Glutamatergic neuron (in vitro differentiated cells): ENCODE data around the gene MYRIP. TPM values are rescaled to one million over a fixed set of nuclear protein-coding genes. Genes with fewer than 3 reads are reported as not detected.
"Not testable (repeated sequence)": the region's sequence is repeated elsewhere in the genome, so short reads cannot be mapped to it uniquely, and the experiment has no call there.

Experiments used
- DNase-seq: peaks from one replicate; pipeline ENCODE4 v3.0.0; 2022
- H3K27ac Mint-ChIP-seq: one replicate; pipeline ENCODE4 v1.8.0; 2020; ENCODE audit warnings: mild to moderate bottlenecking, mixed read lengths, inconsistent platforms; ENCODE audit not compliant: unreplicated experiment
- H3K27me3 Mint-ChIP-seq: one replicate; pipeline ENCODE4 v1.8.0; 2020; ENCODE audit warnings: mild to moderate bottlenecking, moderate library complexity, mixed read lengths, inconsistent platforms; ENCODE audit not compliant: unreplicated experiment
- H3K36me3 Mint-ChIP-seq: one replicate; pipeline ENCODE4 v1.8.0; 2020; ENCODE audit warnings: mild to moderate bottlenecking, mixed read lengths, inconsistent platforms; ENCODE audit not compliant: unreplicated experiment
- H3K4me1 Mint-ChIP-seq: one replicate; pipeline ENCODE4 v1.8.0; 2020; ENCODE audit warnings: mild to moderate bottlenecking, low read depth, mixed read lengths, inconsistent platforms; ENCODE audit not compliant: unreplicated experiment
- H3K4me3 Mint-ChIP-seq: one replicate; pipeline ENCODE4 v1.8.0; 2020; ENCODE audit warnings: mild to moderate bottlenecking, mixed read lengths, inconsistent platforms; ENCODE audit not compliant: unreplicated experiment
- H3K9me3 Mint-ChIP-seq: one replicate; pipeline ENCODE4 v1.8.0; 2020; ENCODE audit warnings: mild to moderate bottlenecking, moderate library complexity, mixed read lengths, inconsistent platforms; ENCODE audit not compliant: unreplicated experiment
- CTCF ChIP-seq: fragments of 200-600 bp; sonication (generic); IDR thresholded peaks from one replicate; pipeline ENCODE4 v1.5.0; 2021; ENCODE audit not compliant: partially characterized antibody, unreplicated experiment
- total RNA-seq: library from RNA; stranded (reverse); fragmentation: NEBNext Ultra II Directional; extraction: Animal tissue kit (Norgen Biotek cat#: 25700); gene quantifications from one replicate; pipeline ENCODE4 v1.2.1, GENCODE V29; 2021; ENCODE audit not compliant: unreplicated experiment

MYRIP gene
- total RNA-seq, 1 donor from 2014 or later, result 1.8 TPM

- Mint-ChIP-seq H3K4me1 (no peaks in the 10 kb centered on the region), H3K36me3 (peaks cover 4% of the 10 kb centered on the region), H3K27me3 (peaks cover 3% of the 10 kb centered on the region), H3K4me3 (no peak overlapping the region), H3K27ac (no peak overlapping the region), H3K9me3 (no peaks in the 10 kb centered on the region)
- TF ChIP-seq CTCF, result no peak
- DNase-seq, result no peak
Observed at GRCh38 chr3:40078590-40078989, 269.2 kb downstream of the MYRIP start.

- TF ChIP-seq CTCF, result no peak
- Mint-ChIP-seq H3K4me1 (no peaks in the 10 kb centered on the region), H3K4me3 (no peak overlapping the region), H3K27ac (no peak overlapping the region), H3K9me3 (no peaks in the 10 kb centered on the region), H3K27me3 (peaks cover 3% of the 10 kb centered on the region), H3K36me3 (peaks cover 4% of the 10 kb centered on the region)
- DNase-seq, result no peak
Observed at GRCh38 chr3:40079203-40079846, 269.9 kb downstream of the MYRIP start.

- DNase-seq, result no peak
- Mint-ChIP-seq H3K4me3 (no peak overlapping the region), H3K27ac (no peak overlapping the region), H3K36me3 (peaks cover 4% of the 10 kb centered on the region), H3K27me3 (no peaks in the 10 kb centered on the region), H3K4me1 (no peaks in the 10 kb centered on the region), H3K9me3 (no peaks in the 10 kb centered on the region)
- no peak for TF ChIP-seq CTCF
Observed at GRCh38 chr3:40079847-40080240, 270.4 kb downstream of the MYRIP start.

GRCh38 chr3:40083066-40083465 is 273.7 kb downstream of the MYRIP start:
- H3K4me3 Mint-ChIP-seq, result no peak overlapping the region
- H3K27me3 Mint-ChIP-seq, result peaks cover 1% of the 10 kb centered on the region
- H3K4me1 Mint-ChIP-seq, result no peaks in the 10 kb centered on the region
- no peaks in the 10 kb centered on the region for H3K36me3 Mint-ChIP-seq
- DNase-seq, result no peak
- TF ChIP-seq CTCF, result no peak
- no peak overlapping the region for H3K27ac Mint-ChIP-seq
- no peaks in the 10 kb centered on the region for H3K9me3 Mint-ChIP-seq

- H3K27me3 Mint-ChIP-seq, H3K4me3 Mint-ChIP-seq, H3K36me3 Mint-ChIP-seq, H3K4me1 Mint-ChIP-seq, DNase-seq, H3K27ac Mint-ChIP-seq, H3K9me3 Mint-ChIP-seq: not testable (repeated sequence)
Observed at GRCh38 chr3:40084424-40084823, 275.0 kb downstream of the MYRIP start.
